Psoas muscle (tissue), 8 donors: ENCODE data around the gene IL17RB. TPM values are rescaled to one million over a fixed set of nuclear protein-coding genes. Genes with fewer than 3 reads are reported as not detected.

ENCODE experiments used
- ATAC-seq, 4 donors: fragments of 200-7000 bp; cut with Tn5 transposase; one replicate each; pipeline ENCODE4 v1.9.1; 2020; ENCODE audit warnings: moderate library complexity in 3 of 4, mild to moderate bottlenecking in 2 of 4
- DNase-seq, 2 donors: peaks; one replicate each; pipeline ENCODE4 v3.0.0-alpha.2; 2020
- H3K27ac ChIP-seq: fragments of 200-600 bp; one replicate; pipeline ENCODE4 v1.8.0; 2022
- H3K27me3 ChIP-seq, 3 donors: fragments of 200-600 bp in 1 of 3; one replicate each; pipeline versions ENCODE4 v1.6.1 to v1.8.0; 2013 to 2022; ENCODE audit warnings: low read length in 2 of 3, mild to moderate bottlenecking in 2 of 3, moderate library complexity in 1 of 3; ENCODE audit not compliant: insufficient read depth in 3 of 3
- H3K36me3 ChIP-seq, 2 donors: fragments of 200-600 bp in 1 of 2; one replicate each; pipeline versions ENCODE4 v1.6.1 to v1.8.0; 2013 to 2022; ENCODE audit warnings: low read depth in 1 of 2, mild to moderate bottlenecking in 1 of 2, moderate library complexity in 1 of 2; ENCODE audit not compliant: insufficient read depth in 1 of 2
- H3K4me1 ChIP-seq: fragments of 200-600 bp; one replicate; pipeline ENCODE4 v1.8.0; 2022
- H3K4me3 ChIP-seq: fragments of 200-600 bp; one replicate; pipeline ENCODE4 v1.8.0; 2022; ENCODE audit warnings: mild to moderate bottlenecking
- H3K9me3 ChIP-seq: fragments of 200-600 bp; one replicate; pipeline ENCODE4 v1.8.0; 2022
- WGBS, 3 donors: extraction: QIAGEN DNeasy Blood & Tissue Kit; methylation state at CpG; one replicate each; pipeline versions ENCODE4 v1.1.6 to v1.1.7; 2013; 5-methylcytosine and 5-hydroxymethylcytosine counted together
- intact Hi-C, 2 donors: fragments of 100-400 bp; cut with DNase I; formaldehyde crosslinking; loops; one replicate each; pipeline versions ENCODE4 v1.11.0 to v1.14.2; 2022
- polyA plus RNA-seq, 3 donors: library from polyadenylated mRNA; stranded (reverse); fragments of 200-250 nt; gene quantifications; one replicate each; pipeline ENCODE4 v1.2.3, GENCODE V29; 2013
- total RNA-seq, 4 donors: library from RNA; stranded (reverse); fragmentation: NEBNext Ultra II Directional in 2 of 4; extraction: Animal tissue kit (Norgen Biotek cat#: 25700) in 2 of 4; gene quantifications; one replicate each; pipeline versions ENCODE4 v1.2.1 to v1.2.4, GENCODE V29; 2021 to 2023
- TF ChIP-seq, protein P1 (sequence below): fragments of 200-600 bp; IDR thresholded peaks from one replicate; pipeline ENCODE4 v1.8.0; 2022; ENCODE audit warnings: antibody characterized with exemption
- donor health status: healthy with polysubstance abuse.
- donor health status: DM: no; HTN: no; CAD: no; lungs with moderate emphysema.
- donor health status: Bipolar disorder and iron deficiency.
- donor health status: healthy.
- donor health status: DM: yes; HTN: yes; CAD: no.
- donor health status: DM: no; HTN: no; CAD: no.
- donor health status: DM: no; HTN: no; CAD: no.
- donor health status: DM: yes; HTN: yes; CAD: no.

The IL17RB gene
- total and polyA plus RNA-seq, 7 donors: 0.08 to 1.3 (median 0.96) TPM

- H3K9me3 ChIP-seq: no peaks in the 10 kb centered on the region
- no peaks in the 10 kb centered on the region for H3K27me3 ChIP-seq
- ATAC-seq (no peak), DNase-seq (no peak)
- H3K36me3 ChIP-seq: peaks cover 0 to 5% of the 10 kb centered on the region in 2 donors
- H3K4me1 ChIP-seq: no peaks in the 10 kb centered on the region
- TF ChIP-seq, protein P1, sequence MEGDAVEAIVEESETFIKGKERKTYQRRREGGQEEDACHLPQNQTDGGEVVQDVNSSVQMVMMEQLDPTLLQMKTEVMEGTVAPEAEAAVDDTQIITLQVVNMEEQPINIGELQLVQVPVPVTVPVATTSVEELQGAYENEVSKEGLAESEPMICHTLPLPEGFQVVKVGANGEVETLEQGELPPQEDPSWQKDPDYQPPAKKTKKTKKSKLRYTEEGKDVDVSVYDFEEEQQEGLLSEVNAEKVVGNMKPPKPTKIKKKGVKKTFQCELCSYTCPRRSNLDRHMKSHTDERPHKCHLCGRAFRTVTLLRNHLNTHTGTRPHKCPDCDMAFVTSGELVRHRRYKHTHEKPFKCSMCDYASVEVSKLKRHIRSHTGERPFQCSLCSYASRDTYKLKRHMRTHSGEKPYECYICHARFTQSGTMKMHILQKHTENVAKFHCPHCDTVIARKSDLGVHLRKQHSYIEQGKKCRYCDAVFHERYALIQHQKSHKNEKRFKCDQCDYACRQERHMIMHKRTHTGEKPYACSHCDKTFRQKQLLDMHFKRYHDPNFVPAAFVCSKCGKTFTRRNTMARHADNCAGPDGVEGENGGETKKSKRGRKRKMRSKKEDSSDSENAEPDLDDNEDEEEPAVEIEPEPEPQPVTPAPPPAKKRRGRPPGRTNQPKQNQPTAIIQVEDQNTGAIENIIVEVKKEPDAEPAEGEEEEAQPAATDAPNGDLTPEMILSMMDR: no peak
- no peak overlapping the region for H3K27ac ChIP-seq
- WGBS, 3 donors: 81 to 91% (median 88%) methylated on average over 9 to 10 of the region's 10 CpGs
- no peak overlapping the region for H3K4me3 ChIP-seq
- intact Hi-C loops: no loop called here
Measured at GRCh38 chr3:53837331-53837730, 9.0 kb upstream of the IL17RB start.

DNA sequence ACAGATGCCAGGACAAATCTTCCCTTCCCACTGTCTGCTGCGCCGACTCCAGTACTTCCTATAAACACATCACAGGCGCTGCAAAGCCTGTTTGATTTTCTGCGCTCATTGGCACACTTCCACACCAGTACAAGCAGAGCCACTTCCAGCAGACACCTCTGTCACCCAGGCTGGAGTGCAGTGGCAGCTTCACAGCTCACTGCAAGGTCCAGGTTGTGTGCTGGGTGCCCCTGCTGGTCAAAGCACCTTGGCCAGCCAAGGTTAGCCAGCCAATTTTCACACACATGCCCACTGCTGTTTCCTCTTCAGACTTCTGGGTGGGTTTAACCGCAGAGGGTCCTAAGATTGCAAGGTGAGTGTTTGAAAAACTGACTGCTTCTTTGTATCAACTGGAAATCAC, 5.1 kb upstream of the IL17RB start:
- Histone ChIP-seq H3K9me3 (no peaks in the 10 kb centered on the region), H3K27ac (no peak overlapping the region), H3K4me3 (no peak overlapping the region), H3K36me3 (peaks cover 0 to 5% of the 10 kb centered on the region in 2 donors), H3K27me3 (no peaks in the 10 kb centered on the region), H3K4me1 (no peaks in the 10 kb centered on the region)
- ATAC-seq: no peak
- intact Hi-C loops: no loop called here
- DNase-seq: no peak
- WGBS, 3 donors: 87 to 90% (median 87%) methylated on average over 5 of the region's 5 CpGs
- TF ChIP-seq, protein P1: no peak

DNA sequence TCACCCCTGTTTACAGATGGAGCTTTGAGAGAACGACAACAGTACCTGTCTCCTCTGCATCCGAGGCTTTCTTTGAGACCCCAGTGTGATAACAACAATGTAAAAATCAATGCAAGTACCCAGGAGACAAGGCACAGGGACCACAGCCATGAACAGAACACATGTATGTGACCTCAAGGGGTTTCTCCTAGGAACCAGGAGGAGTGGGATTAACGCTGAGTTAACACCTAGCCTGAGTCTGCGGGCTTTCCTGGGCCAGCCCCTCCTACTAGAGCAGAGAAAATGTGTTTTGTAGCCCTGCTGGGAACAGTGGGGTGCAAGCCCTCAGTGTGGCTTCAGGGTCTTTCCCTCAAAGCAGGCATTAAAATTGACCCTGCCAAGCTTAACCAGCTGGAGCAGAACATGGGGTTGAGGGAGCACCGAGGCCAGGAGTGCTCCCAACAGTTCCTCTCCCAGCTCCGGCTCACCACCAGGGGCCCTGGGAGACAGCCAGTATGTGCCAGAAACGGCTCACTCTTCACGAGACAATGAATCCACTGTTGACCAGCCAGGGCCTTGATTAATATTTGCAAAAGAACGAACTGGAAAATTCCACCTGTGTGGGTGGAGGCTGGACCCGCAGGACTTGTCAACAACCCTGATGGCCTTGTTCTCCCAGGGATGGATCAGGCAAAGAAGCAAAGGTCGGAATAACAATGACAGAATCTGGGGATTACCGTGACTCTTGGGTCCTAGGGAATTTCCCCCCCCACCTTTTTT, 3.8 kb upstream of the IL17RB start:
- DNase-seq (no peak), ATAC-seq (no peak)
- 38 to 53% (median 47%) methylated on average over 12 of the region's 12 CpGs for WGBS, 3 donors
- peaks cover 0 to 5% of the 10 kb centered on the region in 2 donors for H3K36me3 ChIP-seq
- no peaks in the 10 kb centered on the region for H3K27me3 ChIP-seq
- H3K9me3 ChIP-seq: no peaks in the 10 kb centered on the region
- H3K4me1 ChIP-seq: peaks cover 4% of the 10 kb centered on the region
- TF ChIP-seq, protein P1: no peak
- intact Hi-C loops: no loop called here
- H3K4me3 ChIP-seq: no peak overlapping the region
- H3K27ac ChIP-seq: no peak overlapping the region

DNA sequence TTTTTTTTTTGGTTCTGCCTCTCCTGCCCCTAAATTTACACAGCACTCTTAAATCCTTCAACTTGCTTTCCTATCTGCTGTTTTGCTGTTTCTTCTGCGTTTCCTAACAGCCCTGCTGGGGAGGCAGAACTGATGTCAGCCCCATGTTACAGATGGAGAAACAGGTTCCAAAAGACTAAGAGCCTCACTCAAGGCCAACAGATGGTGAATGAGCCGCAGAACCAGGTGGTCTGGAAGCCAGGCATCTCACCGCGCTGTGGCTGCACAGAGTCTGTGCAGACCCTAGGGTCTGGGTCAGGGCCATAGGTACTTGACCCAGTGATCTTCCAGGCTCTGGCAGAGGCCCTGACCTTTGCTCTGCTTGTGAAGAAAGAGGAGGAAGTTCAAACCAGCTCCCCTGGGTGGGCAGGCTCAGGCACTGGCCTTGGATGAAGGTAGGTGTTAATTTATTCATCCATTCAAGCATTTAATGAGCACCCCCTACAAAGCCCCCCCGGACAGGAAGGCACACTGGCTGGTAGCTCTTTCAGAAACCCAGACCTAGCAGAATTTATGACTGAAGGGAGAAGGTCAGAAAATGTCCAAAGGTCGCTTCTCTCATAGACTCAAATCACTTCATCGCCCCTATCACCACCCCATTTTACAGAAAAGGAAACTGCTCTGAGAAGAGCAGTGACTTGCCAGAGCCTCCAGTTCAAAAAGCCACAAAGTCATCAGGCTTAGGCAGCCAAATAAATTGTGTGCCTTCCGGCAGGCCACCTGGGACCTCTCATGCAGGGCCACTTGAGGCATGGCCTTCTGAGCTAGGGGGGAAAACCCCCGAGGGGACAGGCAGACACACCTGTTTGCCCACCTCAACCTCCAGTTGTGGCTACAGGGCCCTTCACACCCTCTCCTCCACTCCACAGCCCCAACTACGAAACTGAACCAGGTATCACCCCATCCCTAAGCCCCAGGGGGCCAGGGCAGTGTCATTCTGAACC, 2.9 kb upstream of the IL17RB start:
- H3K36me3 ChIP-seq: peaks cover 0 to 3% of the 10 kb centered on the region in 2 donors
- H3K4me1 ChIP-seq: peaks cover 4% of the 10 kb centered on the region
- TF ChIP-seq, protein P1: no peak
- intact Hi-C loops: no loop called here
- no peaks in the 10 kb centered on the region for H3K9me3 ChIP-seq
- no peak overlapping the region for H3K4me3 ChIP-seq
- no peaks in the 10 kb centered on the region for H3K27me3 ChIP-seq
- no peak for ATAC-seq
- H3K27ac ChIP-seq: no peak overlapping the region
- 80 to 84% (median 80%) methylated on average over 10 of the region's 10 CpGs for WGBS, 3 donors
- DNase-seq: no peak
